Measurements from ENCODE around the gene TPSG1.
"Not testable (repeated sequence)": the region's sequence is repeated elsewhere in the genome, so short reads cannot be mapped to it uniquely, and the experiment has no call there.

DNA sequence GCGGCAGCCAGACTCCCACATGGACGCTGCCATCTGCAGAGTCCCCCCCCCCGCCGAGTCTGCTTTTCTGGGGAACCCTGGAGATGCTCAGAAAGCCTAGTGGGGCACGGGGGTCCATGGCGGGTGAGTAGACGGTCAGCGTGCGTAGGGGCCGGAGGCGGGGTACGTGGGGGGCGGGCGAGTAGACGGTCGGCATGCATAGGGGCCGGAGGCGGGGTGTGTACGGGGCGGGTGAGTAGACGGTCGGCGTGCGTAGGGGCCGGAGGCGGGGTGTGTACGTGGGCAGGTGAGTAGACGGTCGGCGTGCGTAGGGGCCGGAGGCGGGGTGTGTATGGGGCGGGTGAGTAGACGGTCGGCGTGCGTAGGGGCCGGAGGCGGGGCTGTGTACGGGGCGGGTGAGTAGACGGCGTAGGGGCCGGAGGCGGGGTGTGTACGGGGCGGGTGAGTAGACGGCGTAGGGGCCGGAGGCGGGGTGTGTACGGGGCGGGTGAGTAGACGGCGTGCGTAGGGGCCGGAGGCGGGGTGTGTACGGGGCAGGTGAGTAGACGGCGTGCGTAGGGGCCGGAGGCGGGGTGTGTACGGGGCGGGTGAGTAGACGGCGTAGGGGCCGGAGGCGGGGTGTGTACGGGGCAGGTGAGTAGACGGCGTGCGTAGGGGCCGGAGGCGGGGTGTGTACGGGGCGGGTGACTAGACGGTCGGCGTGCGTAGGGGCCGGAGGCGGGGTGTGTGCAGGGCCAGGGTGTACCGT is 39.4 kb downstream of the TPSG1 start:
- TF ChIP-seq ZNF274 (IDR thresholded peaks at IDR 0.05; ENCODE audit: low read depth, low read length); YY1 (IDR thresholded peaks at IDR 0.05; ENCODE audit: insufficient read depth, insufficient read length): not testable (repeated sequence)

Data from NT2/D1 (cell line).